ENCODE measurements around the gene NWD2. TPM values are rescaled to one million over a fixed set of nuclear protein-coding genes. Genes with fewer than 3 reads are reported as not detected.

NWD2 gene
- polyA plus RNA-seq, 2 donors, result under 0.01 to 0.05 TPM

DNA sequence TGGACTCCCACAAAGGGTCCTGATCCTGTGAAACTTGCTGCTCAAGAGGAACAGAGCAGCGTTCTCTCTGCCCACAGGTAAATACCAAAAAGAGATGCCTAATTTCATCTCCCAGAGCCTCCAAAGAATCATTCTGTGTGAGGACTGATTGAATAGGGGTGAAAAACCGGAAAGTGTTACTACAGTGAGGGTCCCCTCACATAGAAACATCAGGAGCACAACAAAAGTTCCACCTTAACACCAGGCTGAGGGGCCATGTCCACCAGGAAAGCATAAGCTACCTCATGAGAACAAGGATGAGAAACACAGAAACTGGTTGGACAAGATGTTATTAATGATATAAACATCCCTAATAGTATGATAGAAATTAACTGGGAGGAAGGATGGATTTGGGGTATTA lies 140.9 kb downstream of the NWD2 start:
- Histone ChIP-seq H3K4me3 (ENCODE audit: low read depth in 1 of 2, low read length in 2 of 2) (no peak overlapping the region), H3K27me3 (ENCODE audit: control insufficient read depth in 1 of 2, insufficient read depth in 2 of 2, low read length in 2 of 2) (no peaks in the 10 kb centered on the region), H3K36me3 (ENCODE audit: control insufficient read depth in 2 of 2, insufficient read depth in 2 of 2, low read length in 1 of 2) (no peaks in the 10 kb centered on the region), H3K9me3 (ENCODE audit: control insufficient read depth in 2 of 2, insufficient read depth in 1 of 2, low read depth in 1 of 2, low read length in 1 of 2) (no peaks in the 10 kb centered on the region), H3K4me1 (ENCODE audit: control insufficient read depth in 2 of 2, insufficient read depth in 2 of 2, low read length in 1 of 2) (no peaks in the 10 kb centered on the region), H3K27ac (ENCODE audit: low read depth in 2 of 2, low read length in 1 of 2) (no peak overlapping the region)
- 65 to 74% methylated on average over 2 of the region's 2 CpGs for WGBS, 2 donors

DNA sequence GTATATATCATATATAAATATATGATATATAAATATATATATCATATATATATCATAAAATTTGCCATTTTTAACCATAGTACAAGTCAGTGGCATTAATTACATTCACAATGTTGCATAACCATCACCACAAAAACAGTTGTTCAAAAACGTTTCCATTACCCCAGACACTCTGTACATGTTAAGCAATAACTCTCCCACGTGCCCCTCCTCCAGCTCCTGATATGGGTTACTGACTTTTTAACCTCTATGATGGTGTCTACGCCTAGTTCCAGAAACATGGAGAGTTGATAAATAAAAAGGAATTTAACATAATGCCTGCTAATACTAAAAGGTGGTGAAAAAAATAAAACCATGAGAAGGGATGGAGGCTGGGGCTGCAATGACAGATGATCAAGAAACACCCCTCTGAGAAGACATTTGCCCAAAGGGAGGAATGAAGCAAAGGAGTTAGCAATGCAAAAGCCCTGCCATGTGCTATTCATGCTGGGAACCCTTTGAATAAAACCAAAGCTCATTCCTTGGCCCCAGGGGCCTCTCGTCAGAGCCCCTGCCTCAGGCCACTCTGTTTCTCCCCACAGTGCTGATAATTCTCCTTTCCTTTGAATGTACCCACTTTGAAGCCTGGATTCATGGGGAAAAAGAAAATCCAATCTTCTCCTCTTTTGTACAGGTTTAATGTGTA lies 144.3 kb downstream of the NWD2 start:
- H3K4me1 ChIP-seq (ENCODE audit: control insufficient read depth in 2 of 2, insufficient read depth in 2 of 2, low read length in 1 of 2), result no peaks in the 10 kb centered on the region
- WGBS, 2 donors, result 56 to 61% methylated on average over 4 of the region's 4 CpGs
- H3K4me3 ChIP-seq (ENCODE audit: low read depth in 1 of 2, low read length in 2 of 2), result no peak overlapping the region
- H3K27me3 ChIP-seq (ENCODE audit: control insufficient read depth in 1 of 2, insufficient read depth in 2 of 2, low read length in 2 of 2), result no peaks in the 10 kb centered on the region
- H3K27ac ChIP-seq (ENCODE audit: low read depth in 2 of 2, low read length in 1 of 2), result no peak overlapping the region
- H3K9me3 ChIP-seq (ENCODE audit: control insufficient read depth in 2 of 2, insufficient read depth in 1 of 2, low read depth in 1 of 2, low read length in 1 of 2), result no peaks in the 10 kb centered on the region
- no peaks in the 10 kb centered on the region for H3K36me3 ChIP-seq (ENCODE audit: control insufficient read depth in 2 of 2, insufficient read depth in 2 of 2, low read length in 1 of 2)

DNA sequence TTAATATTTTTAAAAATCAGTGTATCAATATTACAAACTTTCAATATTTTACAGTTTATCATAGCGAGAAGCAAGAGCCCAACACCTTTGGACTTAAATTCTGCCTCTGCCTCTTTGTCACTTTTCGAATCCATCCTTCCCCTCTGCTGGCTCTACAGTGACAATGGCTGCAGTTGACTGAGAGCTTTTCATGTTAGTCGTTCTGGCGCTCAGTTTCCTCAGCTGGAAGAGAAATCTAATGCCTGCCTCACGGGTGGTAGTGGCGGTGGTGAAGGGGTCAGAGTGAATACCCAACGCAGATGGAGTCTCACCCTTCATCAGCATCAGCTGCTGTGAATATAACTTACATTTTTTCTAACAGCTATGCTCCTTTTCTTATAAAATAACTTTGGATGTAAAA lies 144.8 kb downstream of the NWD2 start:
- no peaks in the 10 kb centered on the region for H3K36me3 ChIP-seq (ENCODE audit: control insufficient read depth in 2 of 2, insufficient read depth in 2 of 2, low read length in 1 of 2)
- H3K27ac ChIP-seq (ENCODE audit: low read depth in 2 of 2, low read length in 1 of 2), result no peak overlapping the region
- H3K4me3 ChIP-seq (ENCODE audit: low read depth in 1 of 2, low read length in 2 of 2), result no peak overlapping the region
- H3K4me1 ChIP-seq (ENCODE audit: control insufficient read depth in 2 of 2, insufficient read depth in 2 of 2, low read length in 1 of 2), result no peaks in the 10 kb centered on the region
- WGBS, 2 donors, result 71 to 73% methylated on average over 7 of the region's 7 CpGs
- no peaks in the 10 kb centered on the region for H3K27me3 ChIP-seq (ENCODE audit: control insufficient read depth in 1 of 2, insufficient read depth in 2 of 2, low read length in 2 of 2)
- no peaks in the 10 kb centered on the region for H3K9me3 ChIP-seq (ENCODE audit: control insufficient read depth in 2 of 2, insufficient read depth in 1 of 2, low read depth in 1 of 2, low read length in 1 of 2)

DNA sequence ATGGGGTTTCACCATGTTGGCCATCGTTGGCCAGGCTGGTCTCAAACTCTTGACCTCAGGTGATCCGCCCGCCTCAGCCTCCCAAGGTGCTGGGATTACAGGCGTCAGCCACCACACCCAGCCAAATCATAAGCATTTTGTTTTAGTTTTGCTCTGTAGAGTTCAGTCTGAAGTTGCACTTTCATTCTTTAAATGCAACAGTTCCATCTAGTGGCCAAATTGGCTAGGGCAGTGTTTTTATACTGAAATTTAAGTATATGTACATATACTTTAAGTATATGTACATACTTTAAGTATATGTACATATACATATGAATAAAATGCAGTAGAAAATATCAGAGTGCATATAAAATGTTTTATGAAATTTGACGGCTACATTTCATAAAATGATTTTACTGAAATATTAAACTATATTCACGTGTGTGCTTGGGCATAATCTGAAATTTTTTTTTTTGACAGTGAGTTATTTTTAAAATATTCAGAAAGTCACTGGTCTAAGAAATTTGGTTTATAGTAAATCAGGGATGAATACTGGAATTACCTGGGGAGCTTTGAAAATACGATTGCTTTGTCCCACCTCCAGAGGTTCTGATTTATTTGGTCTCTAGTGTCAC lies 145.5 kb downstream of the NWD2 start:
- Histone ChIP-seq H3K27me3 (ENCODE audit: control insufficient read depth in 1 of 2, insufficient read depth in 2 of 2, low read length in 2 of 2) (no peaks in the 10 kb centered on the region), H3K4me1 (ENCODE audit: control insufficient read depth in 2 of 2, insufficient read depth in 2 of 2, low read length in 1 of 2) (no peaks in the 10 kb centered on the region), H3K36me3 (ENCODE audit: control insufficient read depth in 2 of 2, insufficient read depth in 2 of 2, low read length in 1 of 2) (no peaks in the 10 kb centered on the region), H3K9me3 (ENCODE audit: control insufficient read depth in 2 of 2, insufficient read depth in 1 of 2, low read depth in 1 of 2, low read length in 1 of 2) (no peaks in the 10 kb centered on the region), H3K27ac (ENCODE audit: low read depth in 2 of 2, low read length in 1 of 2) (no peak overlapping the region), H3K4me3 (ENCODE audit: low read depth in 1 of 2, low read length in 2 of 2) (no peak overlapping the region)
- WGBS, 2 donors, result 29 to 34% methylated on average over 7 of the region's 7 CpGs

DNA sequence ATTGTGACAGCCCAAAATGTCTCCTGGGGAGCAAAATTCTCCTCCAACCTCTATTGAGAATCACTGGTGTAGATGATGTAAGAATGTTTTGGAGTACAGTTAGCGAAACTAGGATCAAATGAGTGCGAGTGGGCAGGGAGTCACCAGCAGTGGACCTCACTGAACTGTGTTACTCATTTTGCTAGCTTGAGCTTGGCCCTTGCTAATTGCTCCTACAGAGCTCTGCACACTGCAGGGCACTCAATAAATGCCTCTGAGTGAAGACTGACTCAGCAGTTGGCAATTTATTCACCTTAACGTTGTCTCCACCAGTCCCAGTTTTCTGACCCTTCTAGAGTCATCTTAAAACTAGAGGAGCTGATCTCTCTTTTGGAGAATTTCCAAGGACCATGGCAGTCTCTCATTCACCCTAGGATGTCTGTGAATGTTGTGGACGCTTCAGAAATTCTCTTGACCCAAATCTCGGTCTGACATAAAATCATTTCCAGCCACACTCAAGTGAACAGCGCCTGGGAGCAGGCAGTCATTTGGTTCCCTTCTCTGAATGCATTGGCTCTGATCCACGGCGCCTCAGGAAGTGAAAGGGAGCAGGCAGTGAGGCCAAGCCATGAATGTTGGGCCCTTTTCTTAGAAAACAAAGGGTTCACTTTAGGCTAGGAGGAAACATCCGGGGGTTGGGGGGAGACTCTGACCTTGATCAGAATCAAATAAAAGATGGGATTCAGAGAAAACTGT lies 148.1 kb downstream of the NWD2 start:
- Histone ChIP-seq H3K4me3 (ENCODE audit: low read depth in 1 of 2, low read length in 2 of 2) (no peak overlapping the region), H3K27ac (ENCODE audit: low read depth in 2 of 2, low read length in 1 of 2) (no peak overlapping the region), H3K36me3 (ENCODE audit: control insufficient read depth in 2 of 2, insufficient read depth in 2 of 2, low read length in 1 of 2) (no peaks in the 10 kb centered on the region), H3K9me3 (ENCODE audit: control insufficient read depth in 2 of 2, insufficient read depth in 1 of 2, low read depth in 1 of 2, low read length in 1 of 2) (no peaks in the 10 kb centered on the region), H3K27me3 (ENCODE audit: control insufficient read depth in 1 of 2, insufficient read depth in 2 of 2, low read length in 2 of 2) (no peaks in the 10 kb centered on the region), H3K4me1 (ENCODE audit: control insufficient read depth in 2 of 2, insufficient read depth in 2 of 2, low read length in 1 of 2) (no peaks in the 10 kb centered on the region)
- 48% methylated on average over 9 of the region's 9 CpGs for WGBS, 2 donors

DNA sequence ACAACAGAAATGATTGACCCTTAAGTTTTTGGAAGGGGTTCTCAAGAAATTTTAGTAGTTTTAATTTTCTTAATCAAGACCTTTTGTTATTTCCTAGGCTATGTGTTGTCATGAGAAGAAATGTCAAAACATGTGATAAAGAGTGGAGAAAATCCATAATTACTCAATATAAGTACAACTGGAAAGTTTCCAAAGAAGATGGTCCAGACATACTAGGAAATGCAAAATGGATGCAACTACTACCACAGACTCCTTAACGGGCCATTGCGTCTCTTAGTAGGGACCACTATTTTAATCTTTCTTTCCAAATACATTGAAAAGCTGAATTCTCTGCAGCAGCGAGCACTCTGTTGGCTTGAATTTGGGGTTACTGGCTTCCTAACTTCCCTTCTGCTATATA lies 148.8 kb downstream of the NWD2 start:
- H3K4me3 ChIP-seq (ENCODE audit: low read depth in 1 of 2, low read length in 2 of 2), result no peak overlapping the region
- no peak overlapping the region for H3K27ac ChIP-seq (ENCODE audit: low read depth in 2 of 2, low read length in 1 of 2)
- 84 to 86% methylated on average over 3 of the region's 3 CpGs for WGBS, 2 donors
- H3K27me3 ChIP-seq (ENCODE audit: control insufficient read depth in 1 of 2, insufficient read depth in 2 of 2, low read length in 2 of 2), result no peaks in the 10 kb centered on the region
- H3K4me1 ChIP-seq (ENCODE audit: control insufficient read depth in 2 of 2, insufficient read depth in 2 of 2, low read length in 1 of 2), result no peaks in the 10 kb centered on the region
- no peaks in the 10 kb centered on the region for H3K36me3 ChIP-seq (ENCODE audit: control insufficient read depth in 2 of 2, insufficient read depth in 2 of 2, low read length in 1 of 2)
- no peaks in the 10 kb centered on the region for H3K9me3 ChIP-seq (ENCODE audit: control insufficient read depth in 2 of 2, insufficient read depth in 1 of 2, low read depth in 1 of 2, low read length in 1 of 2)

DNA sequence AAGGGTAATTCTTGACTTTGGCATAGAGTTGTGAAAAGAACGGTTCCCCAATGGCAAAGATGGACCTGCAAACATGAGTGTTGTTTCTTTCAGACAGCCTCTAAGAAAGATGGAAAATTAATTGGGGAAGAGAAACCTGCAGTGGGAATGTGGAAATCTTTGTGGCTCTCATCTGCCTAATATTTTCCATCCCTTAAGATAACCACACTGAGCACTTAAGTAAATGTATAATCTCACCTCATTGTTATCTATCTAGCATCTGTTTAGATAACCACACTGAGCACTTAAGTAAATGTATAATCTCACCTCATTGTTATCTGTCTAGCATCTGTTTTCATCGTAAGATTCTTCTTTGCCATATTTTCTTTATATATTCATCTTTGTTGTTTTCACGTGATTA lies 149.3 kb downstream of the NWD2 start:
- no peaks in the 10 kb centered on the region for H3K4me1 ChIP-seq (ENCODE audit: control insufficient read depth in 2 of 2, insufficient read depth in 2 of 2, low read length in 1 of 2)
- WGBS, 2 donors, result 74 to 75% methylated on average over 3 of the region's 3 CpGs
- H3K27me3 ChIP-seq (ENCODE audit: control insufficient read depth in 1 of 2, insufficient read depth in 2 of 2, low read length in 2 of 2), result no peaks in the 10 kb centered on the region
- no peak overlapping the region for H3K4me3 ChIP-seq (ENCODE audit: low read depth in 1 of 2, low read length in 2 of 2)
- no peak overlapping the region for H3K27ac ChIP-seq (ENCODE audit: low read depth in 2 of 2, low read length in 1 of 2)
- H3K36me3 ChIP-seq (ENCODE audit: control insufficient read depth in 2 of 2, insufficient read depth in 2 of 2, low read length in 1 of 2), result no peaks in the 10 kb centered on the region
- H3K9me3 ChIP-seq (ENCODE audit: control insufficient read depth in 2 of 2, insufficient read depth in 1 of 2, low read depth in 1 of 2, low read length in 1 of 2), result no peaks in the 10 kb centered on the region

DNA sequence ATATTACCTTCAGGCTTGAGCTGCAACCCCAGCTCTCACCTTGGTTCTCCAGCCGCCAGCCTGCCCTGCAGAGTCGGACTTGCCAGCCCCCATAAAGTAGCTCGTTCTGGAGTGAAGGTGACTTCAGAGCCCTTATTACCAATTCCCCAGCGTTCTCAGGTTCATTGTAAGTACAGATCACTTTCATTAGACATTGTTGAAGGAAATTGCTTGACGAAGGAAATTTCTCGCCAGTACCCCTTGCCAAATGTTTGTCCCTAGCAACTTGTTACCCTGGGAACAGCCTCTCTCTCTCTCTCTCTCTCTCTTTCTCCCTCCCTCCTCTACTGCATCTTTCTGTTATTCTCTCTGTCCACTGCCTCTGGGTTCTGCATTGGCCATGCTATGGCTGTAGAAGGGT lies 153.0 kb downstream of the NWD2 start:
- 85 to 87% methylated on average over 6 of the region's 6 CpGs for WGBS, 2 donors
- no peaks in the 10 kb centered on the region for H3K36me3 ChIP-seq (ENCODE audit: control insufficient read depth in 2 of 2, insufficient read depth in 2 of 2, low read length in 1 of 2)
- no peaks in the 10 kb centered on the region for H3K4me1 ChIP-seq (ENCODE audit: control insufficient read depth in 2 of 2, insufficient read depth in 2 of 2, low read length in 1 of 2)
- H3K27ac ChIP-seq (ENCODE audit: low read depth in 2 of 2, low read length in 1 of 2), result no peak overlapping the region
- H3K27me3 ChIP-seq (ENCODE audit: control insufficient read depth in 1 of 2, insufficient read depth in 2 of 2, low read length in 2 of 2), result no peaks in the 10 kb centered on the region
- H3K4me3 ChIP-seq (ENCODE audit: low read depth in 1 of 2, low read length in 2 of 2), result no peak overlapping the region
- no peaks in the 10 kb centered on the region for H3K9me3 ChIP-seq (ENCODE audit: control insufficient read depth in 2 of 2, insufficient read depth in 1 of 2, low read depth in 1 of 2, low read length in 1 of 2)

DNA sequence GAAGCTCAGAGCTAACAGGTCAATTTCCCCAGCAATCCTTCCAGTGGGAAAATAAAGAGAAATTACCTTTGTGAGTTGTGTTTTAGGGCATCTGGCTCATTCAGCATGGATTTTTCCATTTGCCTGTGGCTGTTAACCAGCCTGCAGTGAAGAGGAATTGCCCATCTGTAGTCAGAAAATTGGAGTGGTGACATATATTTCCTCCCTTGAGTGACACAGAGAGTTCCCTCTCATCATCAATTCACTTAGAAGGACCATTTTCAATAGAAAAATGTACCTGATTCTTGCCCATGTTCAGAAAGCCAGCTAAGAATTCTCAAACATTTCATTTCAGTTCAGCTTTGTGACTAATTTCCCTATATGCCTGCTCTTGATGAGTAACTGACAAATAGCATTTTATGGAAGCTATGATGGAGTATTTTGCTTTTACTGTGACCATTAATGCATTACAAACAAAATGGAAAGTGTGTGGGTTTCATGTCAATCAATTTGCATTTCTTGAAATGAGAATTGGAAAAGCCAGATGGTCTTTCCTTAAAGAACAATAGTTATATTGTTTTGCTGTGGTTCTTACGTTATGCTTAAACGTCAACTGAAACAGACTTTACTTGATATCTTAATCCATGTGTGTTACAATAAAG lies 155.8 kb downstream of the NWD2 start:
- no peak overlapping the region for H3K27ac ChIP-seq (ENCODE audit: low read depth in 2 of 2, low read length in 1 of 2)
- peaks cover 0 to 2% of the 10 kb centered on the region in 2 donors for H3K9me3 ChIP-seq (ENCODE audit: control insufficient read depth in 2 of 2, insufficient read depth in 1 of 2, low read depth in 1 of 2, low read length in 1 of 2)
- H3K4me3 ChIP-seq (ENCODE audit: low read depth in 1 of 2, low read length in 2 of 2), result no peak overlapping the region
- no peaks in the 10 kb centered on the region for H3K4me1 ChIP-seq (ENCODE audit: control insufficient read depth in 2 of 2, insufficient read depth in 2 of 2, low read length in 1 of 2)
- WGBS, 2 donors, result 29 to 56% methylated on average over 2 of the region's 2 CpGs
- H3K27me3 ChIP-seq (ENCODE audit: control insufficient read depth in 1 of 2, insufficient read depth in 2 of 2, low read length in 2 of 2), result no peaks in the 10 kb centered on the region
- no peaks in the 10 kb centered on the region for H3K36me3 ChIP-seq (ENCODE audit: control insufficient read depth in 2 of 2, insufficient read depth in 2 of 2, low read length in 1 of 2)

Data from esophagus (tissue), 2 donors.